ENCODE results near the gene TKFC. TPM values are rescaled to one million over a fixed set of nuclear protein-coding genes. Genes with fewer than 3 reads are reported as not detected.

The TKFC gene
- total RNA-seq, 2 experiments from 2014 or later = 70.0 to 70.3 TPM

- no peaks in the 10 kb centered on the region for H3K9me3 Mint-ChIP-seq
- H3K27me3 Mint-ChIP-seq = no peaks in the 10 kb centered on the region
- no peak overlapping the region for H3K27ac Mint-ChIP-seq
- no peak for DNase-seq
- H3K4me3 Mint-ChIP-seq = no peak overlapping the region
- peaks cover 1% of the 10 kb centered on the region for H3K4me1 Mint-ChIP-seq
- H3K36me3 Mint-ChIP-seq = no peaks in the 10 kb centered on the region
Observed at GRCh38 chr11:61384271-61385242, 51.5 kb downstream of the TKFC start.

GRCh38 chr11:61390161-61390560 is 57.1 kb downstream of the TKFC start:
- Mint-ChIP-seq H3K27ac (no peak overlapping the region), H3K27me3 (no peaks in the 10 kb centered on the region), H3K4me1 (peaks cover 21% of the 10 kb centered on the region)

DNA sequence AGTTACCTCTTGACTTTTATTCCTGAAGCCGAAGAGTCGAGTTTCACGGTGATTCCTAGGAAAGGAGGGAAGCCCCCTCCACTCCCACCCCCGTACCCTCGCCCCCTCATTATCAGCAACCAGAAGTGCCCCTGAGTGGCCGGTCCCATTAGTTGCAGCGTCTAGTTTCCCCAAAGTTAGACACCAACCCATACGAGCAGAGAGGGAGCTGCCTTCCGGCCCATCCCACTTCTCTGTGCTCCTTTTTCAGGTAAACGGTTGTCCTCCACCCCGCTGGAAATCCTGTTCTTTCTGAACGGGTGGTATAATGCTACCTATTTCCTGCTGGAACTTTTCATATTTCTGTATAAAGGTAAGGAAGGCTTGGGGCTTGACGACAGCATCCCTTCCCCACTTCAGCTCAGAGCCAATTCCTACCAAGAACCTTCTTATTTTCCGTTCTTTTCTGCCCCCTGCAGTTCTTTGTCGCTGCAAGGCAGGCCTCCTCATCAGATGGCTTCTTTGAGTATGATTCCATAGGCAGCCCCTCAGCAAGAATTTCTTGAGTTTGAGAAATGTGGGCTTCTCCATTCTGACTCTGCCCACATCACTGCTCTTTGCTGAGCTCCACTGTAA is 60.1 kb downstream of the TKFC start:
- peaks cover 13% of the 10 kb centered on the region for H3K36me3 Mint-ChIP-seq
- peaks cover 21% of the 10 kb centered on the region for H3K4me1 Mint-ChIP-seq
- peak overlapping the region; percentile 86 for H3K4me3 Mint-ChIP-seq
- no peaks in the 10 kb centered on the region for H3K27me3 Mint-ChIP-seq
- no peak for DNase-seq
- H3K9me3 Mint-ChIP-seq = no peaks in the 10 kb centered on the region
- H3K27ac Mint-ChIP-seq = peak overlapping the region; percentile 93

More at GRCh38 chr11:61390161-61390560, 57.1 kb downstream of the TKFC start:
- H3K9me3 Mint-ChIP-seq = no peaks in the 10 kb centered on the region
- H3K4me3 Mint-ChIP-seq = no peak overlapping the region
- peaks cover 11% of the 10 kb centered on the region for H3K36me3 Mint-ChIP-seq
- DNase-seq = no peak

Other genes starting within 250 kb of the TKFC start
- gene CD5, start 230.7 kb upstream of the TKFC start, total RNA-seq = 100 to 1,000 TPM; 196 to 197 TPM
- 1 to 10 TPM; 8.1 to 8.8 TPM for gene VPS37C, start 171.8 kb upstream of the TKFC start, total RNA-seq
- not detected for gene PGA3, start 129.7 kb upstream of the TKFC start, total RNA-seq
- gene PGA4, start 110.9 kb upstream of the TKFC start, total RNA-seq = not detected
- not detected for gene PGA5, start 92.1 kb upstream of the TKFC start, total RNA-seq
- gene VWCE, start 37.9 kb upstream of the TKFC start, total RNA-seq = 10 to 100 TPM; 18.3 to 19.8 TPM
- gene DDB1, start 123 bp upstream of the TKFC start, total RNA-seq = 100 to 1,000 TPM; 308 to 315 TPM
- gene CYB561A3, start 28.7 kb downstream of the TKFC start, total RNA-seq = 10 to 100 TPM; 41.1 to 41.6 TPM
- 10 to 100 TPM; 57.6 to 64.1 TPM for gene TMEM138, start 29.1 kb downstream of the TKFC start, total RNA-seq
- gene TMEM216, start 59.4 kb downstream of the TKFC start, total RNA-seq = 10 to 100 TPM; 12.6 to 14.0 TPM
- gene CPSF7, start 96.7 kb downstream of the TKFC start, total RNA-seq = 100 to 1,000 TPM; 123 to 139 TPM
- gene SDHAF2, start 96.9 kb downstream of the TKFC start, total RNA-seq = 10 to 100 TPM; 41.7 to 44.4 TPM
- not detected for gene LRRC10B, start 175.5 kb downstream of the TKFC start, total RNA-seq
- not detected for gene SYT7, start 247.8 kb downstream of the TKFC start, total RNA-seq